Astrocyte of the cerebellum (primary cell): ENCODE measurements around the gene C11orf87.

Experiments used
- DNase-seq: peaks from one replicate; pipeline ENCODE4 v3.0.0-alpha.2; 2011; ENCODE audit warnings: low read depth
- H3K4me3 ChIP-seq: 2 replicates; pipeline ENCODE4 v1.5.1; 2011; ENCODE audit warnings: mild to moderate bottlenecking, low read depth, low read length, moderate library complexity
- CTCF ChIP-seq: IDR thresholded peaks from 2 replicates; pipeline ENCODE4 v1.5.1; 2012; ENCODE audit warnings: low read length, low read depth, moderate library complexity, mild to moderate bottlenecking; ENCODE audit errors: missing control alignments
- in situ Hi-C: cut with HindIII; loops from 2 replicates; pipeline ENCODE4 v1.10.0; 2017; ENCODE audit warnings: low sequenced_read_pairs

C11orf87 gene

GRCh38 chr11:109435121-109435742 is 13.2 kb downstream of the C11orf87 start:
- H3K4me3 ChIP-seq: no peak overlapping the region
- peak; percentile 87 for DNase-seq
- in situ Hi-C loops: no loop called here
- no peak for TF ChIP-seq CTCF

- no peak for TF ChIP-seq CTCF
- no peak for DNase-seq
- in situ Hi-C loops: no loop called here
- no peak overlapping the region for H3K4me3 ChIP-seq
Observed at GRCh38 chr11:109439684-109440083, 17.7 kb downstream of the C11orf87 start.

- no peak overlapping the region for H3K4me3 ChIP-seq
- in situ Hi-C loops: no loop called here
- DNase-seq: no peak
- TF ChIP-seq CTCF: no peak
Observed at GRCh38 chr11:109443052-109443451, 21.1 kb downstream of the C11orf87 start.

GRCh38 chr11:109454857-109455256 is 32.9 kb downstream of the C11orf87 start:
- H3K4me3 ChIP-seq: no peak overlapping the region
- TF ChIP-seq CTCF: no peak
- in situ Hi-C loops: no loop called here
- DNase-seq: no peak
